ENCODE measurements around the gene GDA. TPM values are rescaled to one million over a fixed set of nuclear protein-coding genes. Genes with fewer than 3 reads are reported as not detected.

The GDA gene
- total and polyA plus RNA-seq, 8 donors, result 0.25 to 7.5 (median 3.5) TPM; not detected in 2

DNA sequence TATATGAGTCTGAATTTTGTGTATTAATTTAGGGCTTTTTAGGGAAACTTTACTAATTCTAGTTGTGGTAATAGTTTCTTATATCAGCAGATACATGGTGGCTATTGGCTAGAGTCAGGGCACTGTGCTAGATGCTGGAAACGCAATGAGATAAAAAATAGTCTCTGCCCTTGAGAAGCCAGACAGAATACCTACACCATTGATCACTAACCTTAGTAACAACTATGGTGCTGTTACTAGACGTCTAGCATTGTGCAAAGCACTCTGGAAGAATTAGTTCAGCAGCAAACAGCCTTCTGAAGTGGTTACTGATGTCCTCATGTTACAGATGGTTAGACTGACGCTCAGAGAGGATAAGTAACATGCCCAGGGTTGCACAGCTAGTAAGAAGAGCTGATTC, 61.8 kb downstream of the GDA start:
- Histone ChIP-seq H3K4me3 (no peak overlapping the region), H3K9me3 (no peaks in the 10 kb centered on the region), H3K27ac (no peak overlapping the region), H3K36me3 (no peaks in the 10 kb centered on the region), H3K4me1 (no peaks in the 10 kb centered on the region), H3K27me3 (peaks cover 0 to 3% (median 0%) of the 10 kb centered on the region in 3 donors)
- WGBS, 5 donors, result 56 to 79% (median 64%) methylated on average over 2 to 3 of the region's 3 CpGs
- intact Hi-C loops (cut with DNase I; ENCODE audit: low total_unique reads), result no loop called here
- DNase-seq, result no peak
- TF ChIP-seq EP300 (IDR thresholded peaks at IDR 0.05), result no peak
- TF ChIP-seq, protein P1, sequence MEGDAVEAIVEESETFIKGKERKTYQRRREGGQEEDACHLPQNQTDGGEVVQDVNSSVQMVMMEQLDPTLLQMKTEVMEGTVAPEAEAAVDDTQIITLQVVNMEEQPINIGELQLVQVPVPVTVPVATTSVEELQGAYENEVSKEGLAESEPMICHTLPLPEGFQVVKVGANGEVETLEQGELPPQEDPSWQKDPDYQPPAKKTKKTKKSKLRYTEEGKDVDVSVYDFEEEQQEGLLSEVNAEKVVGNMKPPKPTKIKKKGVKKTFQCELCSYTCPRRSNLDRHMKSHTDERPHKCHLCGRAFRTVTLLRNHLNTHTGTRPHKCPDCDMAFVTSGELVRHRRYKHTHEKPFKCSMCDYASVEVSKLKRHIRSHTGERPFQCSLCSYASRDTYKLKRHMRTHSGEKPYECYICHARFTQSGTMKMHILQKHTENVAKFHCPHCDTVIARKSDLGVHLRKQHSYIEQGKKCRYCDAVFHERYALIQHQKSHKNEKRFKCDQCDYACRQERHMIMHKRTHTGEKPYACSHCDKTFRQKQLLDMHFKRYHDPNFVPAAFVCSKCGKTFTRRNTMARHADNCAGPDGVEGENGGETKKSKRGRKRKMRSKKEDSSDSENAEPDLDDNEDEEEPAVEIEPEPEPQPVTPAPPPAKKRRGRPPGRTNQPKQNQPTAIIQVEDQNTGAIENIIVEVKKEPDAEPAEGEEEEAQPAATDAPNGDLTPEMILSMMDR (IDR thresholded peaks at IDR 0.05), result no peak
- TF ChIP-seq POLR2A (IDR thresholded peaks at IDR 0.05), result no peak
- no peak for TF ChIP-seq POLR2AphosphoS5 (IDR thresholded peaks at IDR 0.05)

DNA sequence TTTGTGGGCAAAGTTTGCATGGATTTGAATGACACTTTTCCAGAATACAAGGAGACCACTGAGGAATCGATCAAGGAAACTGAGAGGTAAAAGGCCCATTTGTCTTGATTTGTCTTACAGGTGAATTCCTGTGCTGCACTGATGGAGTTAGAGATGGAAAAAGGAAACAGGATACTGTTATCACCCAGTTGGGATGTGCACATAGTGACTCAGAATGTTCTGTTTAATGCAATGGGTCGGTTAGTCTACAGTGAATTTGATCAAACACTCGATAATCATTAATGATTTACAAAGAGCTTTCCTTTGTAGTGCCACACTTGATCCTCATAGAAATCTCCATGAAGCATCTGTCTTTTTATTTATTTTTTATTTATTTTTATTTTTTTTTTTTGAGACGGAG, 64.7 kb downstream of the GDA start:
- Histone ChIP-seq H3K36me3 (no peaks in the 10 kb centered on the region), H3K27me3 (peaks cover 0 to 3% (median 0%) of the 10 kb centered on the region in 3 donors), H3K27ac (no peak overlapping the region), H3K9me3 (no peaks in the 10 kb centered on the region), H3K4me1 (peaks cover 0 to 11% (median 0%) of the 10 kb centered on the region in 4 donors), H3K4me3 (no peak overlapping the region)
- DNase-seq, result no peak
- intact Hi-C loops (cut with DNase I; ENCODE audit: low total_unique reads), result no loop called here
- 66 to 74% (median 73%) methylated on average over 4 of the region's 4 CpGs for WGBS, 5 donors
- TF ChIP-seq POLR2A (IDR thresholded peaks at IDR 0.05) (no peak), POLR2AphosphoS5 (IDR thresholded peaks at IDR 0.05) (no peak), EP300 (IDR thresholded peaks at IDR 0.05) (no peak)
- TF ChIP-seq, protein P1 (IDR thresholded peaks at IDR 0.05), result no peak

DNA sequence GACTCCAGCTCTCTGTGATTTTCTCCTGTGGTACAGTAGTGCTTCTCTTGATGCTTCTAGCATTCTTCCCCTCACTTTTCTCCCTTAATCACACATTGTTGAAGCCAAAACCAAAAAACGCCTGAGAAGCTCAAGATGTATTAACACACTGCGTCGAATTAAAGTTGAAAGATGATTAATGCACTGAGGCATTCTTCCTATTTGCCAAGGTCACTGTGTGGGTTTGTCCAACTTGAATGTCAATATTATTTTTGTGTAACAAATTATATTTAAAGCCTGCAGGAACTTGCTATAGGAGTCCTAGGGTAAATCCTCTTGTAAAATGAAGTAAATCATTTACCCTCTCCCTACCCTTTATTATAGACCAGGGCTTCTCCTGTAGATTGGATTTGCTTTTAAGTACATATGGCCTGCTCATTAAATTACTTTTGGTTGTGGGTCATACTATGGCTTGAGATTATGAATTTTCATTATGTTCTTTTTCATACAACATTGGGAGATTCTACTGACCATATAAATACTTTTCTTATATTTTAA, 68.1 kb downstream of the GDA start:
- H3K4me1 ChIP-seq, result peaks cover 0 to 11% (median 0%) of the 10 kb centered on the region in 4 donors
- H3K4me3 ChIP-seq, result no peak overlapping the region
- DNase-seq, result peak in 1 of 2 donors; percentile 20
- TF ChIP-seq POLR2A (IDR thresholded peaks at IDR 0.05) (no peak), POLR2AphosphoS5 (IDR thresholded peaks at IDR 0.05) (no peak), EP300 (IDR thresholded peaks at IDR 0.05) (no peak)
- TF ChIP-seq, protein P1 (IDR thresholded peaks at IDR 0.05), result no peak
- no peaks in the 10 kb centered on the region for H3K27me3 ChIP-seq
- WGBS, 5 donors, result 39 to 46% (median 43%) methylated on average over 3 of the region's 3 CpGs
- H3K36me3 ChIP-seq, result no peaks in the 10 kb centered on the region
- no peaks in the 10 kb centered on the region for H3K9me3 ChIP-seq
- no peak overlapping the region for H3K27ac ChIP-seq
- intact Hi-C loops (cut with DNase I; ENCODE audit: low total_unique reads), result no loop called here

DNA sequence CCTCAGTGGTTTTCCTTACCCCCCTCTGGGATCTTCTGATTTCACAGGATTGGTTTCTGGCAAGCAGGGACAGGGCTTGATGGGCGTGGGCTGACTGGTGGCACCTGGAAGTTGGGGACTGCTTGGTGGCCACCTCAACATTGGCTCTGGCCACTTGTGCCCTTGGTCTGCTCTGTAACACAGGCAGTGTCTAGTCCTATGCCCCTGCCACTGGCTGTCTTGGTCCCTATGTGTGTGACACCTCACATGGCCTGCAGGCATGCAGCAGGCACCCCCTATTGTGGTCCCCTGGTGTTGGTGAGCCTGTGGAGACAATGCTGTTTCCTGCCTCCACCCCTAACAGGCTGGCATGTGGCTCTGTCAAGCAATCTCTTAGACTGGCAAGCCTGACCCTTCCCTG, 71.3 kb downstream of the GDA start:
- Histone ChIP-seq H3K36me3 (no peaks in the 10 kb centered on the region), H3K27ac (no peak overlapping the region), H3K9me3 (no peaks in the 10 kb centered on the region), H3K27me3 (no peaks in the 10 kb centered on the region), H3K4me3 (no peak overlapping the region), H3K4me1 (peaks cover 0 to 11% (median 0%) of the 10 kb centered on the region in 4 donors)
- DNase-seq, result no peak
- intact Hi-C loops (cut with DNase I; ENCODE audit: low total_unique reads), result no loop called here
- TF ChIP-seq POLR2AphosphoS5 (IDR thresholded peaks at IDR 0.05), result no peak
- TF ChIP-seq, protein P1 (IDR thresholded peaks at IDR 0.05), result no peak
- no peak for TF ChIP-seq POLR2A (IDR thresholded peaks at IDR 0.05)
- no peak for TF ChIP-seq EP300 (IDR thresholded peaks at IDR 0.05)
- 60 to 100% (median 81%) methylated on average over 1 of the region's 1 CpG for WGBS, 5 donors
